KMS-11 (cell line): ENCODE measurements around the gene ZDHHC6.
"Not testable (repeated sequence)": the region's sequence is repeated elsewhere in the genome, so short reads cannot be mapped to it uniquely, and the experiment has no call there.

ENCODE experiments used
- H2AFZ ChIP-seq: fragments of 200-600 bp; sonication (generic); 2 replicates; pipeline ENCODE4 v1.6.1; 2016; ENCODE audit warnings: antibody characterized with exemption, mixed run types, low read depth
- H3K27ac ChIP-seq: fragments of 200-600 bp; sonication (generic); 2 replicates; pipeline ENCODE4 v1.6.1; 2016; ENCODE audit warnings: mild to moderate bottlenecking, mixed run types
- H3K27me3 ChIP-seq: fragments of 200-600 bp; sonication (generic); 2 replicates; pipeline ENCODE4 v1.6.1; 2017; ENCODE audit warnings: mild to moderate bottlenecking, low read depth, mixed run types, moderate library complexity; ENCODE audit not compliant: insufficient read depth
- H3K36me3 ChIP-seq: fragments of 200-600 bp; sonication (generic); 2 replicates; pipeline ENCODE4 v1.6.1; 2017; ENCODE audit warnings: mild to moderate bottlenecking, mixed run types; ENCODE audit not compliant: insufficient read depth
- H3K4me1 ChIP-seq: fragments of 200-600 bp; sonication (generic); 2 replicates; pipeline ENCODE4 v1.6.1; 2016; ENCODE audit warnings: mild to moderate bottlenecking, low read depth, mixed run types; ENCODE audit not compliant: poor library complexity, severe bottlenecking
- H3K4me2 ChIP-seq: fragments of 200-600 bp; sonication (generic); 2 replicates; pipeline ENCODE4 v1.7.0; 2016; ENCODE audit warnings: mild to moderate bottlenecking, mixed run types
- H3K4me3 ChIP-seq: fragments of 200-600 bp; sonication (generic); IDR thresholded peaks from 2 replicates; pipeline ENCODE4 v1.6.1; 2017; ENCODE audit warnings: low read depth, low read length, mixed read lengths; ENCODE audit not compliant: insufficient read depth
- H3K79me2 ChIP-seq: fragments of 200-600 bp; sonication (generic); 2 replicates; pipeline ENCODE4 v1.6.1; 2016; ENCODE audit warnings: low read depth, mixed run types; ENCODE audit not compliant: insufficient read depth
- H3K9ac ChIP-seq: fragments of 200-600 bp; sonication (generic); 2 replicates; pipeline ENCODE4 v1.6.1; 2016; ENCODE audit warnings: mild to moderate bottlenecking, mixed run types
- H4K20me1 ChIP-seq: fragments of 200-600 bp; sonication (generic); 2 replicates; pipeline ENCODE4 v1.6.1; 2016; ENCODE audit warnings: mild to moderate bottlenecking, mixed run types; ENCODE audit not compliant: insufficient read depth
- TF ChIP-seq, protein P1 (sequence below): fragments of 200-600 bp; sonication (generic); conservative IDR thresholded peaks from 2 replicates; pipeline ENCODE4 v1.6.1; 2017; ENCODE audit warnings: low read depth, mild to moderate bottlenecking, antibody characterized with exemption, low read length, moderate library complexity, mixed read lengths

ZDHHC6 gene

GRCh38 chr10:112471878-112472487 is 25.3 kb upstream of the ZDHHC6 start:
- TF ChIP-seq, protein P1, sequence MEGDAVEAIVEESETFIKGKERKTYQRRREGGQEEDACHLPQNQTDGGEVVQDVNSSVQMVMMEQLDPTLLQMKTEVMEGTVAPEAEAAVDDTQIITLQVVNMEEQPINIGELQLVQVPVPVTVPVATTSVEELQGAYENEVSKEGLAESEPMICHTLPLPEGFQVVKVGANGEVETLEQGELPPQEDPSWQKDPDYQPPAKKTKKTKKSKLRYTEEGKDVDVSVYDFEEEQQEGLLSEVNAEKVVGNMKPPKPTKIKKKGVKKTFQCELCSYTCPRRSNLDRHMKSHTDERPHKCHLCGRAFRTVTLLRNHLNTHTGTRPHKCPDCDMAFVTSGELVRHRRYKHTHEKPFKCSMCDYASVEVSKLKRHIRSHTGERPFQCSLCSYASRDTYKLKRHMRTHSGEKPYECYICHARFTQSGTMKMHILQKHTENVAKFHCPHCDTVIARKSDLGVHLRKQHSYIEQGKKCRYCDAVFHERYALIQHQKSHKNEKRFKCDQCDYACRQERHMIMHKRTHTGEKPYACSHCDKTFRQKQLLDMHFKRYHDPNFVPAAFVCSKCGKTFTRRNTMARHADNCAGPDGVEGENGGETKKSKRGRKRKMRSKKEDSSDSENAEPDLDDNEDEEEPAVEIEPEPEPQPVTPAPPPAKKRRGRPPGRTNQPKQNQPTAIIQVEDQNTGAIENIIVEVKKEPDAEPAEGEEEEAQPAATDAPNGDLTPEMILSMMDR: peak; percentile 73

GRCh38 chr10:112467541-112468075 is 20.9 kb upstream of the ZDHHC6 start:
- Histone ChIP-seq H3K27ac (no peak overlapping the region), H3K4me3 (no peak overlapping the region), H3K9ac (no peak overlapping the region), H3K4me1 (no peaks in the 10 kb centered on the region), H3K79me2 (no peaks in the 10 kb centered on the region), H3K36me3 (peaks cover 9% of the 10 kb centered on the region; the same call in 1 of the 2 replicates), H3K27me3 (no peaks in the 10 kb centered on the region), H2AFZ (no peak overlapping the region), H4K20me1 (no peaks in the 10 kb centered on the region), H3K4me2 (no peak overlapping the region)
- TF ChIP-seq, protein P1: no peak

More at GRCh38 chr10:112471878-112472487, 25.3 kb upstream of the ZDHHC6 start:
- no peaks in the 10 kb centered on the region for H3K27me3 ChIP-seq
- peaks cover 3% of the 10 kb centered on the region for H3K4me1 ChIP-seq
- no peak overlapping the region for H3K4me3 ChIP-seq
- no peak overlapping the region for H3K27ac ChIP-seq
- no peak overlapping the region for H3K9ac ChIP-seq
- H2AFZ ChIP-seq: no peak overlapping the region
- no peak overlapping the region for H3K4me2 ChIP-seq
- no peaks in the 10 kb centered on the region for H3K36me3 ChIP-seq
- no peaks in the 10 kb centered on the region for H4K20me1 ChIP-seq
- H3K79me2 ChIP-seq: no peaks in the 10 kb centered on the region

DNA sequence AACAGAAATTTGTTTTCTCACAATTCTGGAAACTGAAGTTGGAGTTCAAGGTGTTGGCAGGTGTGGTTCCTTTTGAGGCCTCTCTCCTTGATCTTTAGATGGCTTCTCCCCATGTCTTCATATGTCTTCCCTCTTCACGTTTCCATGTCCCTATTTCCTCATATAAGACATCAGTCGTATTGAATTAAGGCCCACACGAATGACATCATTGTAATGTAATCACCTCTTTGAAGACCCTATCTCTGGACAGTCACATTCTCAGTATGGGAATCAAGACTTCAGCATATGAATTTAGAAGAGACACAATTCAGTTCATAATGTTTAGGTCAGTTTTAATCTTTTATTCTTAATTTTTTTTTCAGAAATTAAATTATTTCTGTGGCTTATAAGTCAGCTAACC is 20.1 kb upstream of the ZDHHC6 start:
- H3K9ac ChIP-seq: no peak overlapping the region
- no peaks in the 10 kb centered on the region for H3K79me2 ChIP-seq
- H3K4me2 ChIP-seq: no peak overlapping the region
- no peaks in the 10 kb centered on the region for H4K20me1 ChIP-seq
- no peak overlapping the region for H2AFZ ChIP-seq
- no peak overlapping the region for H3K4me3 ChIP-seq
- H3K36me3 ChIP-seq: peaks cover 9% of the 10 kb centered on the region; the same call in 1 of the 2 replicates
- TF ChIP-seq, protein P1: no peak
- H3K27me3 ChIP-seq: no peaks in the 10 kb centered on the region
- H3K27ac ChIP-seq: no peak overlapping the region
- no peaks in the 10 kb centered on the region for H3K4me1 ChIP-seq

- H3K4me2 ChIP-seq: no peak overlapping the region
- H3K36me3 ChIP-seq: peaks cover 9% of the 10 kb centered on the region; the same call in 1 of the 2 replicates
- H3K4me1 ChIP-seq: peaks cover 3% of the 10 kb centered on the region
- no peak overlapping the region for H3K27ac ChIP-seq
- no peaks in the 10 kb centered on the region for H4K20me1 ChIP-seq
- H3K4me3 ChIP-seq: no peak overlapping the region
- no peak overlapping the region for H3K9ac ChIP-seq
- no peaks in the 10 kb centered on the region for H3K27me3 ChIP-seq
- H3K79me2 ChIP-seq: no peaks in the 10 kb centered on the region
- no peak overlapping the region for H2AFZ ChIP-seq
- TF ChIP-seq, protein P1: no peak
Observed at GRCh38 chr10:112465299-112465883, 18.7 kb upstream of the ZDHHC6 start.

DNA sequence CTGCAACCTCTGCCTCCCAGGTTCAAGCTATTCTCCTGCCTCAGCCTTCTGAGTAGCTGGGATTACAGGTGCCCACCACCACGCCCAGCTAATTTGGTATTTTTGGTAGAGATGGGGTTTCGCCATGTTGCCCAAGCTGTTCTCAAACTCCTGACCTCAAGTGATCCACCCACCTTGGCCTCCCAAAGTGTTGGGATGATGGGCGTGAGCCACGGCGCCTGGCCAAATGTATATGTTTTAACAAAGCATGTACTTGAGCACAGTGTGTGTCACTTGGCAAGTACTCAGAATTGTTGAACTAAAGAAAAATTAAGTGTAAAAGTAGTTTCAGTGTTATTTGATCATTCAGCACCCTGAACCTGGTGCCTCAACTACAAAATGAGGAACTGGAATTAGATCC is 17.4 kb upstream of the ZDHHC6 start:
- not testable (repeated sequence) for H3K27me3 ChIP-seq, H2AFZ ChIP-seq, H3K4me2 ChIP-seq, H4K20me1 ChIP-seq, H3K79me2 ChIP-seq, H3K27ac ChIP-seq, H3K4me3 ChIP-seq, H3K9ac ChIP-seq, H3K36me3 ChIP-seq, H3K4me1 ChIP-seq
